ENCODE data around the gene PDE4A. TPM values are rescaled to one million over a fixed set of nuclear protein-coding genes. Genes with fewer than 3 reads are reported as not detected.
A peak's percentile ranks its signal among the peaks of the same experiment; 100 is the strongest.

The PDE4A gene
- total RNA-seq, 2 donors from 2014 or later, result 14.5 to 15.1 TPM

DNA sequence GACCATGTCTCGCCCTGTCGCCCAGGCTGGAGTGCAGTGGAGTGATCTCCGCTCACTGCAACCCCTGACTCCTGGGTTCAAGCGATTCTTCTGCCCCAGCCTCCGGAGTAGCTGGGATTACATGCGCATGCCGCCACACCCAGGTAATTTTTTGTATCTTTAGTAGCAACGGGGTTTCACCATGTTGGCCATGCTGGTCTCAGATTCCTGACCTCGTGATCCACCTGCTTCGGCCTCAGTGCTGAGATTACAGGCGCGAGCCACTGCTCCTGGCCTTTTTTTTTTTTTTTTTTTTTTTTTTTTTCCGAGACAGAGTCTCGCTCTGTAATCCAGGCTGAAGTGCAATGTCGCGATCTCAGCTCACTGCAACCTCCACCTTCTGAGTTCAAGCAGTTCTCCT, 87.7 kb downstream of the PDE4A start:
- no peaks in the 10 kb centered on the region for H3K36me3 ChIP-seq
- no peak for DNase-seq (ENCODE audit: low spot score)
- H3K4me3 ChIP-seq, result no peak overlapping the region
- no peaks in the 10 kb centered on the region for H3K27me3 ChIP-seq (replicated peaks; ENCODE audit: insufficient read depth)
- TF ChIP-seq POLR2AphosphoS5 (IDR thresholded peaks at IDR 0.05) (no peak), POLR2A (IDR thresholded peaks at IDR 0.05) (no peak)
- TF ChIP-seq, protein P1, sequence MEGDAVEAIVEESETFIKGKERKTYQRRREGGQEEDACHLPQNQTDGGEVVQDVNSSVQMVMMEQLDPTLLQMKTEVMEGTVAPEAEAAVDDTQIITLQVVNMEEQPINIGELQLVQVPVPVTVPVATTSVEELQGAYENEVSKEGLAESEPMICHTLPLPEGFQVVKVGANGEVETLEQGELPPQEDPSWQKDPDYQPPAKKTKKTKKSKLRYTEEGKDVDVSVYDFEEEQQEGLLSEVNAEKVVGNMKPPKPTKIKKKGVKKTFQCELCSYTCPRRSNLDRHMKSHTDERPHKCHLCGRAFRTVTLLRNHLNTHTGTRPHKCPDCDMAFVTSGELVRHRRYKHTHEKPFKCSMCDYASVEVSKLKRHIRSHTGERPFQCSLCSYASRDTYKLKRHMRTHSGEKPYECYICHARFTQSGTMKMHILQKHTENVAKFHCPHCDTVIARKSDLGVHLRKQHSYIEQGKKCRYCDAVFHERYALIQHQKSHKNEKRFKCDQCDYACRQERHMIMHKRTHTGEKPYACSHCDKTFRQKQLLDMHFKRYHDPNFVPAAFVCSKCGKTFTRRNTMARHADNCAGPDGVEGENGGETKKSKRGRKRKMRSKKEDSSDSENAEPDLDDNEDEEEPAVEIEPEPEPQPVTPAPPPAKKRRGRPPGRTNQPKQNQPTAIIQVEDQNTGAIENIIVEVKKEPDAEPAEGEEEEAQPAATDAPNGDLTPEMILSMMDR (IDR thresholded peaks at IDR 0.05), result no peak
- intact Hi-C loops (cut with DNase I), result no loop called here
- WGBS, result 93% methylated on average over 16 of the region's 16 CpGs
- no peaks in the 10 kb centered on the region for H3K4me1 ChIP-seq (replicated peaks)
- H3K9me3 ChIP-seq, result no peaks in the 10 kb centered on the region
- H3K27ac ChIP-seq, result no peak overlapping the region

DNA sequence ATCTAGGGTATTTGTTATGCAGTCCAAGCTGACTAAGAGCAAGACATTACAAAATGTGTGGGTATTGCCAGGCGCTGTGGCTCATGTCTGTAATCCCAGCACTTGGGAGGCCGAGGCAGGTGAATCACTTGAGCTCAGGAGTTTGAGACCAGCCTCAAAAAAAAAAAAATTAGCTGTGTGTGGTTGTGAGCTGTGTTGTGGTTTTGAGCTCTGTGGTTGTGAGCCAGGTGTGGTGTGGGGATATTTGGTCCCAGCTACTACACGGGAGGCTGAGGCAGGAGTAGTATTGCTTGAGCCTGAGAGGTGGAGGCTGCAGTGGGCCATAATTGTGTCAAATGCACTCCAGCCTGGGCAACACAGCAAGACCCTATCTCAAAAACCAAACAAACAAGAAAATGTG, 88.4 kb downstream of the PDE4A start:
- TF ChIP-seq, protein P1 (IDR thresholded peaks at IDR 0.05), result no peak
- no peak for TF ChIP-seq POLR2AphosphoS5 (IDR thresholded peaks at IDR 0.05)
- no peaks in the 10 kb centered on the region for H3K36me3 ChIP-seq
- WGBS, result 87% methylated on average over 3 of the region's 3 CpGs
- H3K27ac ChIP-seq, result no peak overlapping the region
- H3K4me3 ChIP-seq, result no peak overlapping the region
- no peaks in the 10 kb centered on the region for H3K27me3 ChIP-seq (replicated peaks; ENCODE audit: insufficient read depth)
- no peaks in the 10 kb centered on the region for H3K4me1 ChIP-seq (replicated peaks)
- DNase-seq (ENCODE audit: low spot score), result no peak
- H3K9me3 ChIP-seq, result no peaks in the 10 kb centered on the region
- intact Hi-C loops (cut with DNase I), result no loop called here

DNA sequence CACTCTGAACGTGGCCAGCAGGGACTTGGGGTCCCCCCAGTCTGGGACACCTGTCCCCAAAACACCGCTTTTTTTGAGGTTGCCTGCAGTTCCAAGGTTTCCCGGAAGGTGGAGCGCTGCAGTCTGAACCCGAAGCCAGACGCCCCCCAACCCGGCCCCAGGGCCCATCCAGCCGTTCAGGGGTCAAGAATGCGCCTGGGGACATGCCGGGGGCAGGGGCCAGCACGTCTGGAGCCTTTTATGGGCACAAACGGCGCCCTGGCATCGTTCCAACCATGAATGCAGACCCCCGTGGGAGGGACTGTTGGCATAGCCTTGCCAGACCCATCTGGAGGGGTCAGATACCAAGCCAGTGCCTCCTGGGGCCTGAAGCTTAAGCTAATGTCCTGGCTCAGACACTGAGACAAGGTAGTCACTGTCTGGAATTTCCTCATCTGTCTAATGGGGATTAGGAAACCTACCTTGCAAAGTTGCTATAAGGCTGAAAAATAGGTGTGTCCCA, 90.0 kb downstream of the PDE4A start:
- Histone ChIP-seq H3K27ac (no peak overlapping the region), H3K4me1 (replicated peaks) (no peaks in the 10 kb centered on the region), H3K4me3 (no peak overlapping the region), H3K36me3 (no peaks in the 10 kb centered on the region), H3K9me3 (no peaks in the 10 kb centered on the region), H3K27me3 (replicated peaks; ENCODE audit: insufficient read depth) (no peaks in the 10 kb centered on the region)
- DNase-seq (ENCODE audit: low spot score), result no peak
- TF ChIP-seq, protein P1 (IDR thresholded peaks at IDR 0.05), result peak in 1 of 4 experiments; percentile 55
- TF ChIP-seq POLR2A (IDR thresholded peaks at IDR 0.05), result no peak
- intact Hi-C loops (cut with DNase I), result no loop called here
- 19% methylated on average over 15 of the region's 15 CpGs for WGBS

DNA sequence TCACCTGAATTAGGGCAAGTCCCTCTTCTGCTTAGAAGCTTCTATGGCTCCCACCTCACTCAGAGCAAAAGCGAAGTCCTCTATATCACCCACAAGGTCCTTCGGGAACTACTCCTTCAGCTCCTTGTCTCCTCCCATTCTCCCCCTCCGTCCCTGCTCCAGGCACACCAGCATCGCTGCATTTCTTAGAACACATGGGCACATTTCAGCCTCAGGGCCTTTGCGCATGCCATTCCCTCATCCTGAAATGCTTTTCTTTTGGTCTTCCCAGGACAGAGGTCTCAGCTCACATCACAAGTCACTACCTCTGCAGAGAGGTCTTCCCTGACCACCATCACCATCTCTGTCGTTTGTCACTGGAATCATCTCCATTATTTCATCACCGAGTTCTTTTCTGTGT, 92.9 kb downstream of the PDE4A start:
- no peak for DNase-seq (ENCODE audit: low spot score)
- no peak overlapping the region for H3K27ac ChIP-seq
- TF ChIP-seq POLR2AphosphoS5 (IDR thresholded peaks at IDR 0.05), result no peak
- no peak for TF ChIP-seq POLR2A (IDR thresholded peaks at IDR 0.05)
- TF ChIP-seq, protein P1 (IDR thresholded peaks at IDR 0.05), result no peak
- intact Hi-C loops (cut with DNase I), result no loop called here
- H3K4me3 ChIP-seq, result no peak overlapping the region
- H3K27me3 ChIP-seq (replicated peaks; ENCODE audit: insufficient read depth), result no peaks in the 10 kb centered on the region
- H3K4me1 ChIP-seq (replicated peaks), result no peaks in the 10 kb centered on the region
- no peaks in the 10 kb centered on the region for H3K9me3 ChIP-seq
- H3K36me3 ChIP-seq, result no peaks in the 10 kb centered on the region
- WGBS, result 90% methylated on average over 7 of the region's 7 CpGs

DNA sequence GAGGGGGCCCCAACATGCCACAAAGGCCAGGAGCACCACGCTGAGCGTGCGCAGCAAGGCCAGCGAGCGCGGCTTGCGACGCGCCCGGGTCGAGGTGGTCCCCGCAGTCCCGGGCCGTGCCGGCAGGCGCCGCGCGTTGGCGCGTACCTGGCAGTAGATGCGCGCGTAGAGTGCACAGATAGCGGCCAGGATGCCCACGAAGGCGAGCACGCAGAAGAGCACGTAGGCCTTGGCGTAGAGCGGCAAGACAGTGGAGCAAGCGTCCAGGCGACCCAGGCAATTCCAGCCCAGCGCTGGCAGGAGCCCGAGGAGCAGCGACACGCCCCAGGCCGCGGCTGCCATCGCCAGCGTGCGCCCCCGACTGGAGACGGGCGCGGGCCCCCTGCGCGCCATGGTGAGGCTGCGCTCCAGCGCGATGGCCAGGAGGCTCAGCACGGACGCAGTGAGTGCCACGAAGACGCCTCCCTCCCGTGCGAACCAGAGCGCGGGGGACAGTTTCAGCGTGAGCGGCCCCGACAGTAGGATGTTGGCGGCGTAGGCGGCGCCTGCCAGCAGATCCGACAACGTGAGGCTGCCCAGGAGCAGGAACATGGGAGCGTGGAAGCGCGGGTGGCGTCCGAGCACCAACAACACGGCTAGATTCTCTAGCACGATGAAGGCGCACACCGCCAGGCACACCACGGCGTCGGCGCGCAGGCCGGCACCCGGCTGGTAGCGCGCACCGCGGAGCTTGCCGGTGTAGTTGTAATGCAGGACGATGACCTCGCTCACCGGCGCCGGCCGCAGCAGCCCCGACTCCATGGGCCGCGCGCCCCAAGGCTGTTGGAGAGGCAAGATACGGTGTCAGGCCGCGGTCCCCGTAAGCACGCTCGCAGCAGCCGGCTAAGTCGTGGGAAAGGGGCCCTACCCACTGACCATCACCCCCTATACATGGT, 94.1 kb downstream of the PDE4A start:
- 43% methylated on average over 68 of the region's 107 CpGs for WGBS
- no peak overlapping the region for H3K4me3 ChIP-seq
- H3K27ac ChIP-seq, result no peak overlapping the region
- no peaks in the 10 kb centered on the region for H3K4me1 ChIP-seq (replicated peaks)
- no peaks in the 10 kb centered on the region for H3K27me3 ChIP-seq (replicated peaks; ENCODE audit: insufficient read depth)
- DNase-seq (ENCODE audit: low spot score), result no peak
- TF ChIP-seq, protein P1 (IDR thresholded peaks at IDR 0.05), result no peak
- no peak for TF ChIP-seq POLR2AphosphoS5 (IDR thresholded peaks at IDR 0.05)
- TF ChIP-seq POLR2A (IDR thresholded peaks at IDR 0.05), result no peak
- H3K9me3 ChIP-seq, result no peaks in the 10 kb centered on the region
- intact Hi-C loops (cut with DNase I), result no loop called here
- H3K36me3 ChIP-seq, result no peaks in the 10 kb centered on the region
